IPS-NIHi7 (cell line): ENCODE data around the gene CCDC85C.

Experiments
- DNase-seq: peaks from one replicate; pipeline ENCODE4 v3.0.0; 2012; ENCODE audit warnings: mixed read lengths; ENCODE audit errors: extremely low spot score

Gene CCDC85C

GRCh38 chr14:99590746-99591555 is 13.1 kb downstream of the CCDC85C start:
- no peak for DNase-seq

- DNase-seq, result no peak
Measured at GRCh38 chr14:99589651-99590530, 14.1 kb downstream of the CCDC85C start.

GRCh38 chr14:99589031-99589441 is 15.0 kb downstream of the CCDC85C start:
- no peak for DNase-seq

GRCh38 chr14:99587460-99588278 is 16.3 kb downstream of the CCDC85C start:
- no peak for DNase-seq

GRCh38 chr14:99586761-99587459 is 17.1 kb downstream of the CCDC85C start:
- DNase-seq, result no peak

GRCh38 chr14:99586054-99586760 is 17.8 kb downstream of the CCDC85C start:
- no peak for DNase-seq

DNA sequence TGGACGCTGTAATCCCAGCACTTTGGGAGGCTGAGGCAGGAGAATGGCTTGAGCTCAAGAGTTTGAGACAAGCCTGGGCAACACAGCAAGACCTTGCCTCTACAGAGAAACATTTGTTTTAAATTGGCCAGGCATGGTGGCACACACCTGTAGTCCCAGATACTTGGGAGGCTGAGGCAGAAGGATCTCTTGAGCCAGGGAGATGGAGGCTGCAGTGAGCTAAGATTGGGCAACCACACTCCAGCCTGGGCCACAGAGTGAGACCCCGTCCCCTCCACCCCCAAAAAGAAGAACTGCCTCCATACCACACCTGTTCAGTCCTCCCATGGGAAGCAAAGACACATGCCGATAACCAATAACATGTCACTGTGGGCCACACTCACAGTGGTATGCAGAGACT is 19.2 kb downstream of the CCDC85C start:
- no peak for DNase-seq

DNA sequence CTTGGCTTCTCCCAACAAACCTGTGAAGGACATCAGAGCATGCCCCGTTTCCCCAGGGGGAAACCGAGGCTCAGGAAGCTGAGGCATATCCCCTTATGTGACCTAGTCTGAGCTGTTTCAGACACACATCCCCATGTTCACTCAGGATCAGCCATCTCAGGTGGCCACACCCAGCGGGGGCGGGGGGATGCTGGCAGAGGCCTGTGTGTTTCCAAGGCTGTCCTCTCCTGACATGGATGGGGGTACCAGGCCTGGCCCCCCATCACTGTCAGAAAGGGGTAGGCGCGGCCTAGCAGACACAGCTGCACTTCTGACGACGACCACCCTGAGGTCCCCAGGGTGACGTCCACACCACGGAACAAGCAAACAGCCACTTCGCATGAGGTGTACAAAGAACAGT is 22.1 kb downstream of the CCDC85C start:
- no peak for DNase-seq

- DNase-seq, result no peak
Measured at GRCh38 chr14:99581374-99581773, 22.6 kb downstream of the CCDC85C start.

DNA sequence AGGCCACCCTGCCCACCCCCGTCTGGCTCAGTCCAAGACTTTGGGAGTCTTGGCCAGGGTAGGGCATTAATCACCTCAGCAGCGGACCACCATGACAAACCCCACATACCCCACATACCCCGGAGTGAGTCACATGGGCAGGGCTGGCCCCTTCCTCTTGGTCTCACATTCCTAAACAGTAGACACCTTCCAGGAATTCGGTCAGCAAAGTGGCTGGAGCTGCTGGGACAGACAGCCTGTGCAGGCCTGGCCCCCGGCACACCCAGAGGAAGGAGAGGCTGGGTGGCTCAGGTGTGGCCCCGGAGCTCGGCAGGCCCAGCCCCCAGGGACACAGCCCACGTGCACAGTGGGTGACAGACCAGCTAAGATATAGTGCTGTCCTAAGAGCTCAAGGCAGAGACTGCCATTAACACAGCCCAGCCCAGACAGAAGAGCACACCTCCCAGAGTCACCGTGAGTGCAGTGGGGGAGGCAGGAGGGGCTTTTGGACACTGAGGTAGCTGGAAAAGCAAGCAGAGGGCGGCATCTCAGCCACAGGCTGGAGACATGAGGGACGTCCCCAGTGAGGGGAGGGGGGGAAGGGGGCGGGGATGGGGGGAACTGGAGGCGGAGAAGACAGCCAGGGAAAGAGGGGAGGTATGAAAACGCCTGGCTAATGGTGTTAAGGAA is 24.0 kb downstream of the CCDC85C start:
- DNase-seq, result peak; percentile 82

- no peak for DNase-seq
Measured at GRCh38 chr14:99579120-99579836, 24.7 kb downstream of the CCDC85C start.

DNA sequence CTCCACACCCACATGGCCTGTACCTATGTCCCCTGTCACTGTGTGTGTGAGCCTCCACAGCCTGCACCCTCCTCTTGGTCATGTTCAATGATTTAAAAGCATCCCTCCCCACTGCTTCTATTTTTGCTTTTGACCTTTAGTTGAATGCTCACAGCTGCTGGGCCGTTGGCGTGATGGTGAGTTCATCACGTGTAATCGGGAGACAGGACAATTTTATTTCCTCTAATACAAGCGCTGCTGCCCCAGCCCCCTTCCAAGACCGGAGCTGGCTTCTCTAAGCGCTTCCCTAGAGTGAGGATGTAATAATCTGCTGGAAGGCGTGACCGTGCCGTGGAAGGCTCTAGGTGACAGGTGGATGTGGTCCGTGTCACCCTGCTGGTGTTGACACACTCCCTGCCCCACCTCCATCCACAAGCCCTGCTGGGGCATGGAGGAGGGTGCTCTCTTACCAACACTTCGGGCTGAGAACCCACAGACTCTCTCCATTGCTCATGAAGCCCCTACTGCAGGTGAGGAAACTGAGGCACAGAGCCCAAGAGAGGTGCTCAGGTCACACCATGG is 25.4 kb downstream of the CCDC85C start:
- no peak for DNase-seq

DNA sequence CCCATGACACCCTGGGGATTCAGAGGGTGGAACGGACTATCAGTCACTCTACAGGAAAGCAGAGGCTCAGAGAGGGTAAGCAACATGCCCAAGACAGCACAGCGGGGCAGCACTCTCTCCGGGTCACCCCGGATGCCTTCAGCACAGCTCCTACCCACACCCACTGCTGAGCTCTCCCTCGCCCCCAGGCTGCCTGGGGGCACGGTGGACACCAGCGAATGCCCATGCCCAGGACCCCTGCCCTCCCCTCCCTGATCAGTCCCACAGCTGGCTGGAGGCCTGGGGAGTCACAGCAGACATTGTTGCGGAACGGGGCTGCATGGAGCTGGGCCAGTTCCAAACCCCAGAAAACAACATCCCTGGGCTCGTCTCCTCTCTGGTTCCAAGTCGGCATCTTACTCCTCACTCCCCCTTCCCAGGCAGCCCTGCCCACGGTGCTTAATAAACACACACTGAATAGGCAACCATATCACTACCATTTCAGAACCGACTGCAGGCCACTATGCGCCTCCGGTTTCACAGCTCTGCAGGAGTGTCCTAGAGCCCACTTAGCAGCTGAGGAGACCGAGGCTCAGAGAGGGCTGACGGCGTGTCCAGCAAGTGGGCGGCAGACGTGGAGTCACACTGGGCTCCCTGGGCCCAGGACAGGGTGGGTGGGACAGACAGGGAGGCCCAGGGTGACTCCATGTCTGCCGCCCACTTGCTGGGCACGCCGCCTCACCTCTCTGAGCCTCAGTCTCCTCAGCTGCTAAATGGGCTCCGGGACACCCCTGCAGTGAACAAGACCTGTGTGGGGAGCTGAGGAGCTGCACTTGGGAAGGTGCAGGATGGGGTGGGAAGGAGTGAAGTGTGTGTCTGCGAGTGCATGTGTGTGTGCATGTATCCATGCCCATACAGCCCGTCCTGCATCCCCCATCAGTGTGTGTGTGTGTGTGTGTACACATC is 27.0 kb downstream of the CCDC85C start:
- no peak for DNase-seq

- DNase-seq, result no peak
Measured at GRCh38 chr14:99576304-99576703, 27.7 kb downstream of the CCDC85C start.

DNA sequence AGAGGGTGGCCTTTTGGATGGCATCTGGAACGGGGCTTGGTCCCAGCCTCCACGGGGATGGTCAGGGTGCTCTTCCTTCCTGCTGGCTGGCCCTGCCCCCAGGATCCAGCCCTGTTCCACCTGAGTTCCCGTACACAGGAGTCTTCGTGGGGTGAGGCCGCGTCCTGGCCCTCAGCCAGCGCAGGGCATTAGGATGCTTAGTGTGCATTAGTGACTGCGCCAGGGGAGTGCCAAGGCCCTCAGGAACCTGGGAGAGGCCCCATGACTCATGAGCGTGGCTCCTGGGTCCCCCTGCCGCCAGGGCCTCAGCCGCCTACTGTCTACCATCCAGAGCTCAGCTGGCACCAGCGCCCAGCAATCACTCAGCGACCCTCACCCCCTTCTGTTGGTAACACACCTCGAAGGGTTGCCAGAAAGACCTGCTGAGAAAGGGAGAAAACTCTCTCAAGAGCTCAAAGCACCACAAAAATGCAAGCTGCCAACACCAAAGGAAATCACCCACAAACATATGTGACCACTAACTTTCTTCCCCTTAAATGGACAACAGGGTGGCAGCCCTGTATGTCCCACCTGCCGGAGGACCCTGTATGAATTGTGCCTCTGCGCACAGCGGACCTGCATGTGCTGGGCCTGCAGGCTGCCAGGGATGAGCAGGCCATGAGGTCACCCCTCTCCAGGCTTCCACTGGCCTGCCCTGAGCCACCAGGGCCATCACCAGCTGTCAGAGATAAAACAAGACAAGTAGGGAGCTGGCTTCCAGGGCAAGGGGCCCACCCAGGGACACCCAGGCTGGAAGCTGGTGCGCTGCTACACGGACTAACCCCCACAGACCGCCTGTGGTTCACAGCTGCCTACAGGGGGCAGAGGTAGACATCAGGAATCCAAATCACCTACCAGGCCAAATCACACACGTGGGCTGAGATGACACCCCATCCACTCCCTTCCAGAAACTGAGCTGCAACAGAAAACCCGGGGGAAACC is 28.7 kb downstream of the CCDC85C start:
- no peak for DNase-seq

DNA sequence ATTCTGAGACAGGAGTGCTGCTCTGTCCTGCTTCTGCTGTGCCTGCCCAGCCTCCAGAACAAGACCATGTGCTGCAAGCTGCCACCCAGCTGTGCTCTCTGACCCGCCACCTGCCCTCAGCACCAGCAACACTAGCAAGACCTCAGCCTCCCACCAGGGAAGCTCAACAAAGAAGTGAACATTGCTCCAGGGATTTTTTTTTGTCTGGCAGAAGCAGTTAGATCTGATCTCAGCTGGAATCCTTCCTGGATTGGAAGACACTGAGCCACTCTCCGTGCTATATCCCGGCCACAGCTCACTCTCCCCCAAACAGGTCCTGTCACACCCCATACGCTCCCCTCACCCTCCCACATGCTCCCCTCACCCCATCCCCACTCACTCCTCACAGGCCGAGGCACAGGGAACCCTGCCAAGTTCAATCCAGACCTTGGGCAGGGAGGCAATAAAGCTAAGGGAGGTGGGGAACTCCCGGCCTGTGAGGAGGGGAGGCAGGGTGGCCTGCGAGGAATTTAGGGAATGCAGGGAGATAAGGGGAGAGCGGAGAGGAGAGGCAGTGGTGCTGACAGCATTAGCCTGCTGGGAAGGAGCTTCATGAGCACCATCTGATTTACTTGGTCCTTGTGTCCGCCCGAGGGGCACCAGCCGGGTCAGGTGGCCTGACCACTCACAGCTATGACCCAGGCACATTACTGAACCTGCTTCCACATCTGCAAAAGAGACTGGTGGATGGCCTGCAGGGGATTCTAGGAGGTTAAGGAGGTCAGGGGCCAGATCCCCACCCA is 29.7 kb downstream of the CCDC85C start:
- DNase-seq, result peak; percentile 76
